ENCODE results near the gene RPAP3. TPM values are rescaled to one million over a fixed set of nuclear protein-coding genes. Genes with fewer than 3 reads are reported as not detected.

Gene RPAP3
- total and polyA plus RNA-seq, 9 of the 15 experiments (the other 6 are each of a cell fraction or from before 2014, with no cell fraction given): 40.0 to 92.1 (median 54.1) TPM

- peak; percentile 46 for TF ChIP-seq PRDM10 (IDR thresholded peaks at IDR 0.05; ENCODE audit: partially characterized antibody)
- TF ChIP-seq SP2 (IDR thresholded peaks at IDR 0.05; ENCODE audit: extremely low read depth, low read depth, low read length, poor library complexity, severe bottlenecking): no peak
These were observed 31.2 kb upstream of the RPAP3 start (continued) for GRCh38 chr12:47736877-47737676.

- ATAC-seq (no peak), DNase-seq (ENCODE audit: extremely low read depth in 1 of 4, low spot score in 3 of 4) (no peak), FAIRE-seq (peak; percentile 29)
- Histone ChIP-seq H3K27me3 (ENCODE audit: control insufficient read depth in 2 of 2, insufficient read depth in 2 of 2, low read length in 2 of 2) (no peaks in the 10 kb centered on the region), H3K4me1 (replicated peaks in 1 of 2; ENCODE audit: control insufficient read depth in 2 of 2, insufficient read depth in 2 of 2, low read length in 2 of 2) (peaks cover 32 to 56% of the 10 kb centered on the region in 2 experiments), H3K27ac (ENCODE audit: extremely low read depth, low read depth, low read length) (no peak overlapping the region), H3K9me3 (replicated peaks; ENCODE audit: control insufficient read depth, insufficient read depth, low read depth, low read length) (no peaks in the 10 kb centered on the region), H3K79me2 (ENCODE audit: control insufficient read depth, insufficient read depth, low read length) (no peaks in the 10 kb centered on the region), H3K9ac (ENCODE audit: insufficient read depth in 1 of 2, low read depth in 2 of 2, low read length in 2 of 2) (peak overlapping the region in 1 of 2 experiments; percentile 41; a peak in 1 of 4 replicates), H3K36me3 (ENCODE audit: control insufficient read depth, insufficient read depth, low read length) (no peaks in the 10 kb centered on the region), H3K4me3 (no peak overlapping the region), H4K20me1 (replicated peaks; ENCODE audit: control insufficient read depth, insufficient read depth, low read length) (no peaks in the 10 kb centered on the region), H2AFZ (ENCODE audit: low read depth, low read length) (peak overlapping the region; percentile 60), H3K9me1 (ENCODE audit: control insufficient read depth, insufficient read depth, low read length) (no peaks in the 10 kb centered on the region), H3K4me2 (ENCODE audit: insufficient read depth, low read length) (peak overlapping the region; percentile 10; the same call in 1 of the 2 replicates)
- ChIA-PET POLR2A (interaction anchor here (0.5 to 1.2 kb wide), 9 partner anchors 9 to 1083 kb away, joined by 3 read pairs; no protein-coding TSS in a partner anchor), CTCF (ENCODE audit: low intra/inter-chr PET ratio) (no interaction called here)
- BruUV-seq (replicated peaks): no TSS peak
- intact Hi-C loops (cut with micrococcal nuclease): no loop called here
- in situ Hi-C loops (cut with MboI): no loop called here
- WGBS (ENCODE audit: insufficient coverage, low coverage, missing lambda C conversion rate): 11% methylated on average over 4 of the region's 4 CpGs
- TF ChIP-seq PHF21A (IDR thresholded peaks at IDR 0.05; ENCODE audit: borderline replicate concordance, low read depth) (no peak), EHMT2 (IDR thresholded peaks at IDR 0.05) (no peak), CREM (IDR thresholded peaks at IDR 0.05; ENCODE audit: low read depth) (no peak), ETV5 (CRISPR knock-in tag; IDR thresholded peaks at IDR 0.05; ENCODE audit: low read depth) (no peak), MAFF (IDR thresholded peaks at IDR 0.05; ENCODE audit: low read length) (no peak), ZNF398 (CRISPR knock-in tag; IDR thresholded peaks at IDR 0.05) (no peak), MBD2 (IDR thresholded peaks at IDR 0.05; ENCODE audit: borderline replicate concordance, low read depth) (no peak), PTBP1 (IDR thresholded peaks at IDR 0.05; ENCODE audit: low read depth, low read length) (no peak), ZNF232 (CRISPR knock-in tag; IDR thresholded peaks at IDR 0.05) (no peak), ZNF76 (CRISPR knock-in tag; IDR thresholded peaks at IDR 0.05; ENCODE audit: borderline replicate concordance) (no peak), ZNF57 (CRISPR knock-in tag; IDR thresholded peaks at IDR 0.05) (no peak), TSC22D4 (tag; IDR thresholded peaks at IDR 0.05) (no peak), NFATC3 (IDR thresholded peaks at IDR 0.05) (no peak), ZNF583 (CRISPR knock-in tag; IDR thresholded peaks at IDR 0.05) (no peak), MTA2 (IDR thresholded peaks at IDR 0.05; ENCODE audit: low read depth) (no peak)
These were observed 30.4 kb upstream of the RPAP3 start for GRCh38 chr12:47736216-47736615.

Measured in K562 (cell line).